ENCODE results near the gene NAT16. TPM values are rescaled to one million over a fixed set of nuclear protein-coding genes. Genes with fewer than 3 reads are reported as not detected.
A peak's percentile ranks its signal among the peaks of the same experiment; 100 is the strongest.

The NAT16 gene
- total and polyA plus RNA-seq, 2 of the 13 experiments (the other 11 are each of a cell fraction or from before 2014, with no cell fraction given): 0.04 TPM; not detected in 1

DNA sequence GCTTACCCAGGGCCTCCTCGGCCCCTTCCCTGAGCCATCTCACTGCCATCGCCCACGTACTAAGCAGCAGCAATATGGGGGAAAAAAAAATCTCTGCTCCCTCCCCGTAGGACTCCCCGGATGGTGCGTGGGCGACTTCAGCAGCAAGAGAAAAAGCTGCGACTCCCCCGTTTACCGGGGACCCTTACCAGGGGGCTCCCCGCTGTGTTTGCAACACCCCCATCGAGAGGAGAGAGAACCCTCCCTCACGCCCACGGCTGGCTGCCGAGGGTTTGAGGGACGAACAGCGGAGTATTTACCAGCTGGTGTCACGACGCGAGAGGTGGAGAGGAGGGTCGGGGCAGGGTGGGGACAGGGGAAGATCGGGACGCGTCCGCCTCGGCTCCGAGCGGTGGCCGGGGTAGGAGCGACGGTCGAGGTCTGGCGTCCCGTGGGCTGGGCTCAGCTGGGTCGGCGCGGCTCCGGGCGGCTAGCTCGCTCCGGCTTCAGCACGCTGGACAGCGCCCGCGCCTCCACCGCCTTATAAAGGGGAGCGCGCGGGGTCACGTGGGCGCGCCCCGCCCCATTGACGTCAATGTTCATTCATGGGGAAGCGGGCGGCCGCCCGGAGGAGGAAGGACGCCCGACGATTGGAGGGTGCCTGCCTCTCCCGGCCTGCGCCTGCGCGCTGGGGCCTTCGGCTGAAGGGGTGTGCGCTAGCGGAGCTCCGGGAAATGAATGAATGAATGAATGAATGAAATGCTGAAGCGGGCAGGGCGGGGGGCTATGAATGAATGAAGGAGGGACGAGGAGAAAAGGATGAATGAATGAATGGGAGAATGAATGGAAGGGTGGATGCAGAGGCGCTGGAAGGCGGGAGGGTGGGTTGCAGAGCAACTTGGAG lies 14.8 kb downstream of the NAT16 start, which contains the start of gene VGF (continued):
- TF ChIP-seq ZNF569 (CRISPR knock-in tag; IDR thresholded peaks at IDR 0.05; ENCODE audit: borderline replicate concordance) (no peak), ZNF773 (CRISPR knock-in tag; IDR thresholded peaks at IDR 0.05; ENCODE audit: borderline replicate concordance) (peak; percentile 99), ZNF549 (CRISPR knock-in tag; IDR thresholded peaks at IDR 0.05) (no peak), CENPX (CRISPR knock-in tag; IDR thresholded peaks at IDR 0.05) (no peak), SMAD1 (CRISPR knock-in tag; IDR thresholded peaks at IDR 0.05; ENCODE audit: borderline replicate concordance, low read depth) (0 out of 2 replicates have a peak, but pooled peaks have one; percentile 43), MLLT10 (CRISPR knock-in tag; IDR thresholded peaks at IDR 0.05) (no peak), SMYD3 (CRISPR knock-in tag; IDR thresholded peaks at IDR 0.05) (peak; percentile 97; the same call in 1 of the 2 replicates), ZNF879 (CRISPR knock-in tag; IDR thresholded peaks at IDR 0.05) (peak; percentile 88; the same call in 1 of the 2 replicates), ZNF225 (CRISPR knock-in tag; IDR thresholded peaks at IDR 0.05) (peak; percentile 96; the same call in 1 of the 2 replicates), TCF7 (IDR thresholded peaks at IDR 0.05; ENCODE audit: low read depth) (no peak), YY1 (IDR thresholded peaks at IDR 0.05; ENCODE audit: insufficient read depth, insufficient replicate concordance, low read depth, low read length) (no peak), RFXANK (CRISPR knock-in tag; IDR thresholded peaks at IDR 0.05) (peak; percentile 95)
- TF ChIP-seq, protein P1, sequence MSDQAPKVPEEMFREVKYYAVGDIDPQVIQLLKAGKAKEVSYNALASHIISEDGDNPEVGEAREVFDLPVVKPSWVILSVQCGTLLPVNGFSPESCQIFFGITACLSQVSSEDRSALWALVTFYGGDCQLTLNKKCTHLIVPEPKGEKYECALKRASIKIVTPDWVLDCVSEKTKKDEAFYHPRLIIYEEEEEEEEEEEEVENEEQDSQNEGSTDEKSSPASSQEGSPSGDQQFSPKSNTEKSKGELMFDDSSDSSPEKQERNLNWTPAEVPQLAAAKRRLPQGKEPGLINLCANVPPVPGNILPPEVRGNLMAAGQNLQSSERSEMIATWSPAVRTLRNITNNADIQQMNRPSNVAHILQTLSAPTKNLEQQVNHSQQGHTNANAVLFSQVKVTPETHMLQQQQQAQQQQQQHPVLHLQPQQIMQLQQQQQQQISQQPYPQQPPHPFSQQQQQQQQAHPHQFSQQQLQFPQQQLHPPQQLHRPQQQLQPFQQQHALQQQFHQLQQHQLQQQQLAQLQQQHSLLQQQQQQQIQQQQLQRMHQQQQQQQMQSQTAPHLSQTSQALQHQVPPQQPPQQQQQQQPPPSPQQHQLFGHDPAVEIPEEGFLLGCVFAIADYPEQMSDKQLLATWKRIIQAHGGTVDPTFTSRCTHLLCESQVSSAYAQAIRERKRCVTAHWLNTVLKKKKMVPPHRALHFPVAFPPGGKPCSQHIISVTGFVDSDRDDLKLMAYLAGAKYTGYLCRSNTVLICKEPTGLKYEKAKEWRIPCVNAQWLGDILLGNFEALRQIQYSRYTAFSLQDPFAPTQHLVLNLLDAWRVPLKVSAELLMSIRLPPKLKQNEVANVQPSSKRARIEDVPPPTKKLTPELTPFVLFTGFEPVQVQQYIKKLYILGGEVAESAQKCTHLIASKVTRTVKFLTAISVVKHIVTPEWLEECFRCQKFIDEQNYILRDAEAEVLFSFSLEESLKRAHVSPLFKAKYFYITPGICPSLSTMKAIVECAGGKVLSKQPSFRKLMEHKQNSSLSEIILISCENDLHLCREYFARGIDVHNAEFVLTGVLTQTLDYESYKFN (CRISPR knock-in tag; conservative IDR thresholded peaks at IDR 0.05): no peak; the same call in 1 of the 2 replicates
- TF ChIP-seq, protein P2, sequence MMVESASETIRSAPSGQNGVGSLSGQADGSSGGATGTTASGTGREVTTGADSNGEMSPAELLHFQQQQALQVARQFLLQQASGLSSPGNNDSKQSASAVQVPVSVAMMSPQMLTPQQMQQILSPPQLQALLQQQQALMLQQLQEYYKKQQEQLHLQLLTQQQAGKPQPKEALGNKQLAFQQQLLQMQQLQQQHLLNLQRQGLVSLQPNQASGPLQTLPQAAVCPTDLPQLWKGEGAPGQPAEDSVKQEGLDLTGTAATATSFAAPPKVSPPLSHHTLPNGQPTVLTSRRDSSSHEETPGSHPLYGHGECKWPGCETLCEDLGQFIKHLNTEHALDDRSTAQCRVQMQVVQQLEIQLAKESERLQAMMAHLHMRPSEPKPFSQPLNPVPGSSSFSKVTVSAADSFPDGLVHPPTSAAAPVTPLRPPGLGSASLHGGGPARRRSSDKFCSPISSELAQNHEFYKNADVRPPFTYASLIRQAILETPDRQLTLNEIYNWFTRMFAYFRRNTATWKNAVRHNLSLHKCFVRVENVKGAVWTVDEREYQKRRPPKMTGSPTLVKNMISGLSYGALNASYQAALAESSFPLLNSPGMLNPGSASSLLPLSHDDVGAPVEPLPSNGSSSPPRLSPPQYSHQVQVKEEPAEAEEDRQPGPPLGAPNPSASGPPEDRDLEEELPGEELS (CRISPR knock-in tag; IDR thresholded peaks at IDR 0.05): peak; percentile 77
- TF ChIP-seq, protein P3, sequence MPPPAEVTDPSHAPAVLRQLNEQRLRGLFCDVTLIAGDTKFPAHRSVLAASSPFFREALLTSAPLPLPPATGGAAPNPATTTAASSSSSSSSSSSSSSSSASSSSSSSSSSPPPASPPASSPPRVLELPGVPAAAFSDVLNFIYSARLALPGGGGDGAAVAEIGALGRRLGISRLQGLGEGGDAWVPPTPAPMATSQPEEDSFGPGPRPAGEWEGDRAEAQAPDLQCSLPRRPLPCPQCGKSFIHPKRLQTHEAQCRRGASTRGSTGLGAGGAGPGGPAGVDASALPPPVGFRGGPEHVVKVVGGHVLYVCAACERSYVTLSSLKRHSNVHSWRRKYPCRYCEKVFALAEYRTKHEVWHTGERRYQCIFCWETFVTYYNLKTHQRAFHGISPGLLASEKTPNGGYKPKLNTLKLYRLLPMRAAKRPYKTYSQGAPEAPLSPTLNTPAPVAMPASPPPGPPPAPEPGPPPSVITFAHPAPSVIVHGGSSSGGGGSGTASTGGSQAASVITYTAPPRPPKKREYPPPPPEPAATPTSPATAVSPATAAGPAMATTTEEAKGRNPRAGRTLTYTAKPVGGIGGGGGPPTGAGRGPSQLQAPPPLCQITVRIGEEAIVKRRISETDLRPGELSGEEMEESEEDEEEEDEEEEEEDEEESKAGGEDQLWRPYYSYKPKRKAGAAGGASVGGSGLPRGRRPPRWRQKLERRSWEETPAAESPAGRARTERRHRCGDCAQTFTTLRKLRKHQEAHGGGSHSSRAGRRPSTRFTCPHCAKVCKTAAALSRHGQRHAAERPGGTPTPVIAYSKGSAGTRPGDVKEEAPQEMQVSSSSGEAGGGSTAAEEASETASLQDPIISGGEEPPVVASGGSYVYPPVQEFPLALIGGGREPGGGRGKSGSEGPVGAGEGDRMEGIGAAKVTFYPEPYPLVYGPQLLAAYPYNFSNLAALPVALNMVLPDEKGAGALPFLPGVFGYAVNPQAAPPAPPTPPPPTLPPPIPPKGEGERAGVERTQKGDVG (CRISPR knock-in tag; IDR thresholded peaks at IDR 0.05; ENCODE audit: borderline replicate concordance): no peak
- TF ChIP-seq, protein P4, sequence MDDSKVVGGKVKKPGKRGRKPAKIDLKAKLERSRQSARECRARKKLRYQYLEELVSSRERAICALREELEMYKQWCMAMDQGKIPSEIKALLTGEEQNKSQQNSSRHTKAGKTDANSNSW (CRISPR knock-in tag; IDR thresholded peaks at IDR 0.05; ENCODE audit: borderline replicate concordance): peak; percentile 94; the same call in 1 of the 2 replicates
- TF ChIP-seq, protein P5, sequence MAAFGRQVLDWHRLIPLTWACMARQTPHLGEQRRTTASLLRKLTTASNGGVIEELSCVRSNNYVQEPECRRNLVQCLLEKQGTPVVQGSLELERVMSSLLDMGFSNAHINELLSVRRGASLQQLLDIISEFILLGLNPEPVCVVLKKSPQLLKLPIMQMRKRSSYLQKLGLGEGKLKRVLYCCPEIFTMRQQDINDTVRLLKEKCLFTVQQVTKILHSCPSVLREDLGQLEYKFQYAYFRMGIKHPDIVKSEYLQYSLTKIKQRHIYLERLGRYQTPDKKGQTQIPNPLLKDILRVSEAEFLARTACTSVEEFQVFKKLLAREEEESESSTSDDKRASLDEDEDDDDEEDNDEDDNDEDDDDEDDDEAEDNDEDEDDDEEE (CRISPR knock-in tag; IDR thresholded peaks at IDR 0.05): peak; percentile 99
